GM06990 (cell line): ENCODE data around the gene KLHL10.

ENCODE experiments used
- DNase-seq: peaks from one replicate; pipeline ENCODE4 v3.0.0-alpha.2; 2011; ENCODE audit not compliant: insufficient read length; ENCODE audit errors: extremely low read depth
- H3K27me3 ChIP-seq: replicated peaks from 2 replicates; pipeline ENCODE4 v1.6.0; 2011; ENCODE audit warnings: low read length; ENCODE audit not compliant: control insufficient read depth, insufficient read depth
- H3K36me3 ChIP-seq: 2 replicates; pipeline ENCODE4 v1.5.1; 2011; ENCODE audit warnings: low read length; ENCODE audit not compliant: control insufficient read depth, insufficient read depth
- H3K4me3 ChIP-seq: replicated peaks from 2 replicates; pipeline ENCODE4 v1.5.1; 2011; ENCODE audit warnings: low read depth, mild to moderate bottlenecking, control low read depth, low read length
- CTCF ChIP-seq: IDR thresholded peaks from 2 replicates; pipeline ENCODE4 v1.5.1; 2011; ENCODE audit warnings: low read length, control low read depth, mild to moderate bottlenecking, inconsistent platforms; ENCODE audit not compliant: insufficient read depth, poor library complexity, severe bottlenecking

The KLHL10 gene

GRCh38 chr17:41837761-41838538 is at the start of gene KLHL10:
Gene KLHL10 (plus strand): TSS chr17:41837825. CDS start chr17:41837933, 108 bp downstream.
- no peaks in the 10 kb centered on the region for H3K27me3 ChIP-seq
- TF ChIP-seq CTCF, result no peak
- no peak for DNase-seq
- H3K4me3 ChIP-seq, result no peak within 1 kb of the TSS
- H3K36me3 ChIP-seq, result no peaks in the 10 kb centered on the region

GRCh38 chr17:41792845-41793783 is 44.5 kb upstream of the KLHL10 start:
- Histone ChIP-seq H3K36me3 (no peaks in the 10 kb centered on the region), H3K4me3 (no peak overlapping the region), H3K27me3 (no peaks in the 10 kb centered on the region; the same call in 1 of the 2 replicates)
- TF ChIP-seq CTCF, result no peak
- DNase-seq, result no peak

GRCh38 chr17:41793784-41794539 is 43.7 kb upstream of the KLHL10 start:
- DNase-seq, result no peak
- Histone ChIP-seq H3K4me3 (no peak overlapping the region), H3K36me3 (no peaks in the 10 kb centered on the region), H3K27me3 (no peaks in the 10 kb centered on the region)
- TF ChIP-seq CTCF, result no peak

GRCh38 chr17:41794540-41794975 is 43.1 kb upstream of the KLHL10 start:
- Histone ChIP-seq H3K36me3 (no peaks in the 10 kb centered on the region), H3K27me3 (no peaks in the 10 kb centered on the region), H3K4me3 (no peak overlapping the region)
- TF ChIP-seq CTCF, result no peak
- DNase-seq, result no peak

- no peak for TF ChIP-seq CTCF
- no peaks in the 10 kb centered on the region for H3K36me3 ChIP-seq
- H3K4me3 ChIP-seq, result no peak overlapping the region
- DNase-seq, result no peak
- H3K27me3 ChIP-seq, result no peaks in the 10 kb centered on the region
Observed at GRCh38 chr17:41796121-41796895, 41.3 kb upstream of the KLHL10 start.
